Hepatocyte (in vitro differentiated cells): ENCODE results near the gene CLEC4F. TPM values are rescaled to one million over a fixed set of nuclear protein-coding genes. Genes with fewer than 3 reads are reported as not detected.
A peak's percentile ranks its signal among the peaks of the same experiment; 100 is the strongest.

Experiments used
- DNase-seq: peaks from one replicate; pipeline ENCODE4 v3.0.0-alpha.2; 2016; ENCODE audit warnings: low spot score
- H2AFZ ChIP-seq: fragments of 200-600 bp; sonication (generic); 2 replicates; pipeline ENCODE4 v1.6.0; 2016; ENCODE audit warnings: antibody characterized with exemption, mild to moderate bottlenecking
- H3K27ac ChIP-seq: fragments of 200-600 bp; sonication (generic); 2 replicates; pipeline ENCODE4 v1.5.1; 2016; ENCODE audit warnings: mild to moderate bottlenecking
- H3K27me3 ChIP-seq: fragments of 200-600 bp; sonication (generic); 2 replicates; pipeline ENCODE4 v1.6.1; 2016
- H3K36me3 ChIP-seq: fragments of 200-600 bp; sonication (generic); replicated peaks from 2 replicates; pipeline ENCODE4 v1.5.1; 2016; ENCODE audit warnings: low read depth; ENCODE audit not compliant: insufficient read depth
- H3K4me1 ChIP-seq: fragments of 200-600 bp; sonication (generic); 2 replicates; pipeline ENCODE4 v1.5.1; 2016; ENCODE audit warnings: mild to moderate bottlenecking, moderate library complexity; ENCODE audit not compliant: insufficient read depth
- H3K4me2 ChIP-seq: fragments of 200-600 bp; sonication (generic); 2 replicates; pipeline ENCODE4 v1.6.0; 2016
- H3K4me3 ChIP-seq: fragments of 200-600 bp; sonication (generic); 2 replicates; pipeline ENCODE4 v1.5.1; 2016; ENCODE audit warnings: mild to moderate bottlenecking
- H3K79me2 ChIP-seq: fragments of 200-600 bp; sonication (generic); 2 replicates; pipeline ENCODE4 v1.6.0; 2017; ENCODE audit warnings: mild to moderate bottlenecking
- H3K9me2 ChIP-seq: fragments of 200-600 bp; sonication (generic); replicated peaks from 2 replicates; pipeline ENCODE4 v1.6.0; 2017; ENCODE audit warnings: mild to moderate bottlenecking; ENCODE audit not compliant: insufficient read depth
- H3K9me3 ChIP-seq: fragments of 200-600 bp; sonication (generic); 2 replicates; pipeline ENCODE4 v1.5.1; 2016; ENCODE audit warnings: low read depth, mild to moderate bottlenecking
- H4K20me1 ChIP-seq: fragments of 200-600 bp; sonication (generic); 2 replicates; pipeline ENCODE4 v1.6.0; 2016; ENCODE audit warnings: mild to moderate bottlenecking; ENCODE audit not compliant: insufficient read depth, poor library complexity, severe bottlenecking
- CTCF ChIP-seq: fragments of 200-600 bp; sonication (generic); IDR thresholded peaks from 2 replicates; pipeline ENCODE4 v1.5.1; 2016; ENCODE audit warnings: antibody characterized with exemption, mild to moderate bottlenecking; ENCODE audit not compliant: poor library complexity
- EZH2 ChIP-seq: fragments of 200-600 bp; sonication (generic); IDR thresholded peaks from 2 replicates; pipeline ENCODE4 v1.6.1; 2016; ENCODE audit warnings: antibody characterized with exemption, mild to moderate bottlenecking, borderline replicate concordance
- EZH2phosphoT487 ChIP-seq: fragments of 200-600 bp; sonication (generic); IDR thresholded peaks from one replicate; pipeline ENCODE4 v1.6.1; 2018; ENCODE audit warnings: antibody characterized with exemption, mild to moderate bottlenecking, low read depth, moderate library complexity; ENCODE audit not compliant: unreplicated experiment, severe bottlenecking
- WGBS: methylation state at CpG from one replicate; pipeline ENCODE4 v1.1.6; 2016; ENCODE audit warnings: low lambda C conversion rate; ENCODE audit errors: missing lambda C conversion rate; 5-methylcytosine and 5-hydroxymethylcytosine counted together
- polyA plus RNA-seq: library from polyadenylated mRNA; unstranded; fragments of >200 nt; fragmentation: Nextera tagmentation; extraction: Ambion mirVana; gene quantifications from 2 replicates; pipeline ENCODE4 v1.2.1, GENCODE V29; 2016
- total RNA-seq: library from RNA; depleted of rRNA; stranded (reverse); fragments of >200 nt; gene quantifications from 2 replicates; pipeline ENCODE4 v1.2.3, GENCODE V29; 2014

CLEC4F gene
- total and polyA plus RNA-seq, 2 experiments from 2014 or later: not detected

GRCh38 chr2:70797506-70797905 lies 22.9 kb downstream of the CLEC4F start:
- Histone ChIP-seq H3K9me2 (no peaks in the 10 kb centered on the region), H3K79me2 (no peaks in the 10 kb centered on the region), H3K27me3 (peaks cover 15% of the 10 kb centered on the region), H2AFZ (no peak overlapping the region), H3K4me3 (no peak overlapping the region), H3K9me3 (no peaks in the 10 kb centered on the region), H3K36me3 (no peaks in the 10 kb centered on the region), H3K27ac (no peak overlapping the region), H4K20me1 (no peaks in the 10 kb centered on the region), H3K4me2 (no peak overlapping the region), H3K4me1 (no peaks in the 10 kb centered on the region)
- 48% methylated on average over 2 of the region's 2 CpGs for WGBS
- DNase-seq: no peak
- no peak for TF ChIP-seq CTCF
- no peak for TF ChIP-seq EZH2
- no peak for TF ChIP-seq EZH2phosphoT487

- H3K4me3 ChIP-seq: no peak overlapping the region
- H3K79me2 ChIP-seq: no peaks in the 10 kb centered on the region
- H3K4me2 ChIP-seq: no peak overlapping the region
- 55% methylated on average over 1 of the region's 1 CpG for WGBS
- no peaks in the 10 kb centered on the region for H3K4me1 ChIP-seq
- peak; percentile 18 for DNase-seq
- no peaks in the 10 kb centered on the region for H3K9me3 ChIP-seq
- H3K36me3 ChIP-seq: no peaks in the 10 kb centered on the region
- no peak overlapping the region for H3K27ac ChIP-seq
- H4K20me1 ChIP-seq: no peaks in the 10 kb centered on the region
- no peak overlapping the region for H2AFZ ChIP-seq
- H3K27me3 ChIP-seq: peaks cover 24% of the 10 kb centered on the region
- no peaks in the 10 kb centered on the region for H3K9me2 ChIP-seq
- TF ChIP-seq CTCF: no peak
- no peak for TF ChIP-seq EZH2phosphoT487
- TF ChIP-seq EZH2: no peak
Observed at GRCh38 chr2:70796262-70796661, 24.1 kb downstream of the CLEC4F start.

- H3K9me3 ChIP-seq: no peaks in the 10 kb centered on the region
- no peak overlapping the region for H2AFZ ChIP-seq
- H3K4me3 ChIP-seq: no peak overlapping the region
- no peak for DNase-seq
- 68% methylated on average over 4 of the region's 4 CpGs for WGBS
- peaks cover 33% of the 10 kb centered on the region for H3K27me3 ChIP-seq
- H3K9me2 ChIP-seq: no peaks in the 10 kb centered on the region
- no peaks in the 10 kb centered on the region for H3K4me1 ChIP-seq
- no peaks in the 10 kb centered on the region for H3K79me2 ChIP-seq
- no peak for TF ChIP-seq CTCF
- TF ChIP-seq EZH2phosphoT487: no peak
- no peak for TF ChIP-seq EZH2
- no peaks in the 10 kb centered on the region for H3K36me3 ChIP-seq
- H3K4me2 ChIP-seq: no peak overlapping the region
- no peak overlapping the region for H3K27ac ChIP-seq
- H4K20me1 ChIP-seq: no peaks in the 10 kb centered on the region
Observed at GRCh38 chr2:70795164-70795995, 25.0 kb downstream of the CLEC4F start.
